A549 (cell line): ENCODE results near the gene BBS9. TPM values are rescaled to one million over a fixed set of nuclear protein-coding genes. Genes with fewer than 3 reads are reported as not detected.
A peak's percentile ranks its signal among the peaks of the same experiment; 100 is the strongest.
"Not testable (repeated sequence)": the region's sequence is repeated elsewhere in the genome, so short reads cannot be mapped to it uniquely, and the experiment has no call there.

Experiments used
- ATAC-seq, 2 experiments: fragments of 200-7000 bp in 1 of 2; fragments of >200 bp in 1 of 2; cut with Nextera tagmentation in 1 of 2; cut with Tn5 transposase in 1 of 2; 3 replicates each; pipeline versions ENCODE4 v1.8.0 to v1.9.1; 2018 to 2020; ENCODE audit warnings: mild to moderate bottlenecking in 1 of 2, moderate library complexity in 1 of 2
- CTCF ChIA-PET: fragments of 300-600 bp; sonication (Branson Sonifier 250); formaldehyde crosslinking; extraction: SDS; loops from one replicate; lab custom pipeline; 2021; ENCODE audit warnings: antibody characterized with exemption, inconsistent platforms; lab: Yijun Ruan, JAX
- POLR2A ChIA-PET: fragments of 350-600 bp; formaldehyde crosslinking; extraction: SDS; loops from one replicate; lab custom pipeline; 2021; ENCODE audit warnings: antibody characterized with exemption, inconsistent platforms; lab: Yijun Ruan, JAX
- DNase-seq, 2 experiments: peaks; one replicate each; pipeline versions ENCODE4 v3.0.0 to v3.0.0-alpha.2; 2011 to 2016; ENCODE audit warnings: low read depth in 1 of 2, low spot score in 1 of 2
- FAIRE-seq: peaks from 2 replicates; lab custom pipeline; 2011; peaks lifted over from hg19 to GRCh38; lab: Jason Lieb, UNC
- H3K27ac ChIP-seq, 2 experiments: fragments of >200 bp; sonication (Bioruptor Twin); formaldehyde crosslinking; 3 replicates each; pipeline ENCODE4 v1.5.1; 2016 to 2017
- H3K4me1 ChIP-seq: fragments of >200 bp; sonication (Bioruptor Twin); formaldehyde crosslinking; 3 replicates; pipeline ENCODE4 v1.6.1; 2016
- H3K4me2 ChIP-seq: fragments of >200 bp; sonication (Bioruptor Twin); formaldehyde crosslinking; 3 replicates; pipeline ENCODE4 v1.6.1; 2016
- H3K4me3 ChIP-seq: fragments of >200 bp; sonication (Bioruptor Twin); formaldehyde crosslinking; 3 replicates; pipeline ENCODE4 v1.5.1; 2016
- H3K9me3 ChIP-seq: fragments of >200 bp; sonication (Bioruptor Twin); formaldehyde crosslinking; 3 replicates; pipeline ENCODE4 v1.6.1; 2016
- CBX2 ChIP-seq: fragments of 200-600 bp; sonication (generic); IDR thresholded peaks from 2 replicates; pipeline ENCODE4 v1.6.1; 2016; ENCODE audit warnings: low read depth, mild to moderate bottlenecking, borderline replicate concordance
- CHD4 ChIP-seq: fragments of 200-600 bp; sonication (generic); IDR thresholded peaks from 2 replicates; pipeline ENCODE4 v1.6.1; 2016; ENCODE audit warnings: antibody characterized with exemption, mild to moderate bottlenecking, borderline replicate concordance
- CTCF ChIP-seq: fragments of >200 bp; sonication (Bioruptor Twin); formaldehyde crosslinking; IDR thresholded peaks from 3 replicates; pipeline ENCODE4 v1.5.1; 2016
- EHF ChIP-seq: fragments of 250-450 bp; sonication (Bioruptor Pico); IDR thresholded peaks from 2 replicates; pipeline ENCODE4 v1.5.0; 2020; ENCODE audit warnings: mild to moderate bottlenecking
- EHMT2 ChIP-seq: fragments of 200-600 bp; sonication (generic); IDR thresholded peaks from 2 replicates; pipeline ENCODE4 v1.6.1; 2016; ENCODE audit warnings: antibody characterized with exemption, low read depth, mild to moderate bottlenecking, moderate library complexity
- ELK1 ChIP-seq: fragments of 150-350 bp; IDR thresholded peaks from 2 replicates; pipeline ENCODE4 v1.6.1; 2014; ENCODE audit warnings: low read depth, mild to moderate bottlenecking, low read length
- FOSL2 ChIP-seq, 2 experiments: fragments of 450-650 bp in 1 of 2; fragments of >200 bp in 1 of 2; sonication (Bioruptor Twin) in 1 of 2; formaldehyde crosslinking; IDR thresholded peaks; 2 replicates each; pipeline versions ENCODE4 v1.5.0 to v1.6.1; 2016 to 2020; ENCODE audit warnings: mild to moderate bottlenecking in 1 of 2, moderate library complexity in 1 of 2
- HDAC2 ChIP-seq: fragments of 200-600 bp; sonication (generic); IDR thresholded peaks from 2 replicates; pipeline ENCODE4 v1.6.1; 2016
- HES2 ChIP-seq: fragments of >200 bp; sonication (Bioruptor Twin); formaldehyde crosslinking; IDR thresholded peaks from 2 replicates; pipeline ENCODE4 v1.6.1; 2016
- JUNB ChIP-seq: fragments of >200 bp; sonication (Bioruptor Twin); formaldehyde crosslinking; IDR thresholded peaks from 2 replicates; pipeline ENCODE4 v1.6.1; 2016
- KDM5A ChIP-seq: fragments of 200-600 bp; sonication (generic); IDR thresholded peaks from 2 replicates; pipeline ENCODE4 v1.6.1; 2016; ENCODE audit warnings: antibody characterized with exemption, mild to moderate bottlenecking
- MAX ChIP-seq: IDR thresholded peaks from 2 replicates; pipeline ENCODE4 v1.6.1; 2012
- NPAS2 ChIP-seq: fragments of 250-450 bp; sonication (Bioruptor Pico); IDR thresholded peaks from 2 replicates; pipeline ENCODE4 v1.8.0; 2022; ENCODE audit warnings: mild to moderate bottlenecking, moderate library complexity, borderline replicate concordance
- PBX3 ChIP-seq: IDR thresholded peaks from 2 replicates; pipeline ENCODE4 v1.6.1; 2012
- POLR2A ChIP-seq: IDR thresholded peaks from 2 replicates; pipeline ENCODE4 v1.6.1; 2012; ENCODE audit warnings: mild to moderate bottlenecking, low read length
- RAD21 ChIP-seq, 2 experiments: fragments of >200 bp in 1 of 2; sonication (Bioruptor Twin) in 1 of 2; formaldehyde crosslinking in 1 of 2; IDR thresholded peaks in 1 of 2; conservative IDR thresholded peaks in 1 of 2; 2 replicates in 1 of 2; 3 replicates in 1 of 2; pipeline ENCODE4 v1.6.1; 2012 to 2018; ENCODE audit warnings: inconsistent platforms in 1 of 2
- TFCP2L1 ChIP-seq: fragments of 250-450 bp; sonication (Bioruptor Pico); IDR thresholded peaks from 2 replicates; pipeline ENCODE4 v1.5.0; 2021; ENCODE audit warnings: mild to moderate bottlenecking
- USF2 ChIP-seq: fragments of 450-650 bp; IDR thresholded peaks from 2 replicates; pipeline ENCODE4 v1.6.1; 2014; ENCODE audit warnings: antibody characterized with exemption
- ZC3H11A ChIP-seq: fragments of 450-650 bp; IDR thresholded peaks from 2 replicates; pipeline ENCODE4 v1.6.1; 2014; ENCODE audit warnings: antibody characterized with exemption, mild to moderate bottlenecking
- ZFP36 ChIP-seq: fragments of 450-650 bp; IDR thresholded peaks from 2 replicates; pipeline ENCODE4 v1.6.1; 2014; ENCODE audit warnings: borderline replicate concordance; ENCODE audit not compliant: partially characterized antibody
- ZNF302 ChIP-seq: fragments of 250-450 bp; sonication (Bioruptor Pico); IDR thresholded peaks from 2 replicates; pipeline ENCODE4 v1.9.0; 2021; ENCODE audit warnings: inconsistent platforms, mild to moderate bottlenecking, moderate library complexity
- ZSCAN20 ChIP-seq: fragments of 250-450 bp; sonication (Bioruptor Pico); IDR thresholded peaks from 2 replicates; pipeline ENCODE4 v1.8.0; 2022; ENCODE audit warnings: mild to moderate bottlenecking, moderate library complexity
- WGBS: methylation state at CpG from one replicate; pipeline ENCODE4 v1.1.6; 2017; ENCODE audit errors: missing lambda C conversion rate; 5-methylcytosine and 5-hydroxymethylcytosine counted together
- polyA plus RNA-seq, 4 experiments: library from polyadenylated mRNA; depleted of rRNA in 3 of 4; stranded (reverse); fragments of >200 nt; fragmentation: RNase III in 1 of 4; extraction: RNeasy Plus Mini Kit Qiagen cat#74134 plus additional on column Dnase treatment in 1 of 4; gene quantifications; 2 replicates in 3 of 4; 3 replicates in 1 of 4; pipeline ENCODE4 v1.2.3, GENCODE V29; 2011 to 2017

The BBS9 gene
- polyA plus RNA-seq, 2 of the 4 experiments (the other 2 are of a cell fraction): 8.3 to 9.1 TPM

- TF ChIP-seq CTCF (no peak), JUNB (no peak), EHF (CRISPR knock-in tag) (no peak)
Observed at GRCh38 chr7:33091111-33091531, 38.2 kb upstream of the BBS9 start (continued).

GRCh38 chr7:33091641-33092191, 37.6 kb upstream of the BBS9 start:
- Histone ChIP-seq H3K27ac (no peak overlapping the region), H3K4me1 (no peaks in the 10 kb centered on the region), H3K4me2 (no peak overlapping the region), H3K4me3 (no peak overlapping the region), H3K9me3 (no peaks in the 10 kb centered on the region)
- FAIRE-seq (no peak), DNase-seq (no peak), ATAC-seq (no peak)
- WGBS: 75% methylated on average over 5 of the region's 5 CpGs
- CTCF ChIA-PET: interaction anchor here (1.6 kb wide), 1 partner anchor 17 kb away, joined by 6 read pairs; the partner anchor contains the start of gene RP9
- TF ChIP-seq USF2 (no peak), ELK1 (no peak), JUNB (no peak)
- POLR2A ChIA-PET: no interaction called here

- no peak for DNase-seq
- no peak overlapping the region for H3K4me3 ChIP-seq
- no peak overlapping the region for H3K27ac ChIP-seq
- H3K9me3 ChIP-seq: no peaks in the 10 kb centered on the region
- no peak for FAIRE-seq
- TF ChIP-seq RAD21 (conservative IDR thresholded peaks at IDR 0.05 in 1 of 2, IDR thresholded peaks at IDR 0.05 in 1 of 2) (no peak), CBX2 (no peak), KDM5A (no peak), POLR2A (no peak), HDAC2 (no peak), NPAS2 (CRISPR knock-in tag) (no peak), ZSCAN20 (no peak), FOSL2 (IDR thresholded peaks at IDR 0.05) (no peak), FOSL2 (CRISPR knock-in tag; IDR thresholded peaks at IDR 0.05) (no peak), CHD4 (no peak), TFCP2L1 (CRISPR knock-in tag) (no peak), EHMT2 (no peak), JUNB (no peak), USF2 (no peak), HES2 (no peak), ZFP36 (no peak), ZNF302 (CRISPR knock-in tag) (no peak), PBX3 (no peak), MAX (no peak), ZC3H11A (no peak)
- TF ChIP-seq, all 56 proteins: peak for 0
- ATAC-seq: no peak
- ChIA-PET CTCF (no interaction called here), POLR2A (no interaction called here)
- WGBS: 91% methylated on average over 4 of the region's 4 CpGs
- Histone ChIP-seq H3K4me2 (no peak overlapping the region), H3K4me1 (no peaks in the 10 kb centered on the region)
Observed at GRCh38 chr7:33093266-33093665, 36.1 kb upstream of the BBS9 start.

GRCh38 chr7:33094745-33095275, 34.6 kb upstream of the BBS9 start:
- H3K4me2 ChIP-seq, CTCF ChIA-PET, POLR2A ChIA-PET, H3K9me3 ChIP-seq, H3K27ac ChIP-seq, H3K4me3 ChIP-seq, DNase-seq, H3K4me1 ChIP-seq: not testable (repeated sequence)
- ATAC-seq (peak in 1 of 2 experiments; percentile 43; a peak in 4 of 6 replicates), FAIRE-seq (peak; percentile 91)
- WGBS: 79% methylated on average over 5 of the region's 6 CpGs
